C4-2B (cell line): ENCODE measurements around the gene DCAF16.

ENCODE experiments used
- CTCF ChIP-seq: fragments of 450-650 bp; conservative IDR thresholded peaks from 2 replicates; pipeline ENCODE4 v1.5.1; 2017; ENCODE audit warnings: mild to moderate bottlenecking
- ZFX ChIP-seq: fragments of 450-650 bp; IDR thresholded peaks from 2 replicates; pipeline ENCODE4 v1.6.1; 2017

DNA sequence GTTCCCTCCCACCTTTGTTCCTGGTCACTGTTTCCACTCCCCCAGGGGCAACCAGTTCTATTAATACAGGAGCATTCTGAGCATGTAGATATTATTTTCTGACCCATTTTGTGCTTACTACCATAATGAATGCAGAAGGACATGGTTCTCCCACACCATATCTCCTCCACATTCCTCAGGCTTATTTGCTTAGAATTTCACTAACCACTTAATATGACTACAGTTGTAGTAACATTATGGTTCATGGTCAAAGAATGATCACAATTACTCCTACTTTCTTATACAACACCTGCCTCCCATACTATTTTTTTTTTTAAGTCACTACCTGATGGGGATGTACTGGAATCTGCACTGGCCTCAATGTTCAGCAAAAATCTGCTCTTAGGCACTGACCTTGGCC is 21.6 kb downstream of the DCAF16 start:
- TF ChIP-seq CTCF (no peak), ZFX (no peak)
